ENCODE measurements around the gene DYNLT4.

The DYNLT4 gene

GRCh38 chr1:44810101-44810761 is 3.1 kb upstream of the DYNLT4 start:
- FAIRE-seq, result peak; percentile 89
- TF ChIP-seq POLR2A (IDR thresholded peaks at IDR 0.05; ENCODE audit: low read depth, low read length), result no peak
- TF ChIP-seq TAF1 (IDR thresholded peaks at IDR 0.05; ENCODE audit: low read depth, low read length), result no peak
- peak; percentile 86 for TF ChIP-seq SPI1 (IDR thresholded peaks at IDR 0.05; ENCODE audit: low read depth, low read length)
- TF ChIP-seq POLR2AphosphoS5 (IDR thresholded peaks at IDR 0.05; ENCODE audit: low read depth, low read length), result no peak
- TF ChIP-seq POU2F2 (IDR thresholded peaks at IDR 0.05; ENCODE audit: low read depth, low read length), result peak; percentile 14; the same call in 1 of the 2 replicates

DNA sequence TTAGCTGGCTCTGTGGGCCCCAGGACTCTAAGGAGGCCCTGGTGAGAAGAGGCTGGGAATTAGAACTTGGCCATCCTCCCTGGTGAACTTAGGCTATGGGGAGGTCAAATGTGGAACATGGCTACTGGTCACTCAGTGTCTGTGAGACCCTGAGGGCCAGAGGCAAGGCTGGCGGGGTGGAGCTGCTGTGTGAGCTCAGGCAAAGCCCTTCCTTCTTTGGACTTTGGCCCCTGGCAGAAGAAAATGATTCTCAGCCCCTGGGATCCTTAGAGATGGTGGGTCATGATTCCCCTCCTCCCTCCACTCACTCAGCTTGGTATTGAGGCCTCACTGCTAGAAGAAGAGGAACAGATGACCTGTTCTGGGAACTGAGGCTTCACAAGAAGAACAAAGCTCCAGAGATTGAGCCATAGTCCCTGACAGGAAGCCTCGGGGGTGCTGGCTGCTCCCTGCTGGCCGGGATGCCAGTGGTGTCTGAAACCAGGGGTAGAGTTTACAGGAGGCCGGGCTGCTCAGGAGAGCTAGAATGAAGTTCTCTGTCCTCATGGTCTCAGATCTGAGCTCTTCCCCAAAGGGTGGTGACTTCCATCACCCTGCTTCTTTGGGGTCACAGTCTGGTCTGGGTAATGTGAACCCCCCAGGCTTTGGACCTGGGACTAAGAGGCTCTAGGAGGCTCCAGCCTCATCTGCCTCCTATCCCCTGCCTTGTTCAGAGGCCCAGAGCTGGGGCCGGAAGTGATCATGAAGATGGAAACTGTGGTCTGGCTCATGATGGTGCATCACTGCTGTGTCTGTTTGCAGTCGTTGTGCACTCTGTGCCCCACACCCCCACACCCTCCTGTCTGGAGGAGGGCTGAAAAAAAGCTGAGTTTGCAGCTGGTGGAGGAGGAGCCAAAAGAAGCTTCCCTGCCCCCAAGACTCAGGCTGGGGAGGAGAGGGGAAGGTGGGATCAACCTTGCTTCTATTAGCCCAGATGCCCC is 2.1 kb upstream of the DYNLT4 start:
- FAIRE-seq (peak; percentile 96), DNase-seq (ENCODE audit: insufficient read length, low spot score) (peak; percentile 73)
- TF ChIP-seq POLR2AphosphoS5 (IDR thresholded peaks at IDR 0.05; ENCODE audit: low read depth, low read length), result peak; percentile 75; the same call in 1 of the 2 replicates
- peak; percentile 66; the same call in 1 of the 2 replicates for TF ChIP-seq TAF1 (IDR thresholded peaks at IDR 0.05; ENCODE audit: low read depth, low read length)
- TF ChIP-seq POU2F2 (IDR thresholded peaks at IDR 0.05; ENCODE audit: low read depth, low read length), result peak; percentile 39; the same call in 1 of the 2 replicates
- no peak for TF ChIP-seq PAX5 (IDR thresholded peaks at IDR 0.05; ENCODE audit: insufficient read depth, low read length, severe bottlenecking)
- peak; percentile 29 for TF ChIP-seq SPI1 (IDR thresholded peaks at IDR 0.05; ENCODE audit: low read depth, low read length)
- TF ChIP-seq POLR2A (IDR thresholded peaks at IDR 0.05; ENCODE audit: low read depth, low read length), result peak; percentile 79

More at GRCh38 chr1:44810101-44810761, 3.1 kb upstream of the DYNLT4 start:
- no peak for DNase-seq (ENCODE audit: insufficient read length, low spot score)

DNA sequence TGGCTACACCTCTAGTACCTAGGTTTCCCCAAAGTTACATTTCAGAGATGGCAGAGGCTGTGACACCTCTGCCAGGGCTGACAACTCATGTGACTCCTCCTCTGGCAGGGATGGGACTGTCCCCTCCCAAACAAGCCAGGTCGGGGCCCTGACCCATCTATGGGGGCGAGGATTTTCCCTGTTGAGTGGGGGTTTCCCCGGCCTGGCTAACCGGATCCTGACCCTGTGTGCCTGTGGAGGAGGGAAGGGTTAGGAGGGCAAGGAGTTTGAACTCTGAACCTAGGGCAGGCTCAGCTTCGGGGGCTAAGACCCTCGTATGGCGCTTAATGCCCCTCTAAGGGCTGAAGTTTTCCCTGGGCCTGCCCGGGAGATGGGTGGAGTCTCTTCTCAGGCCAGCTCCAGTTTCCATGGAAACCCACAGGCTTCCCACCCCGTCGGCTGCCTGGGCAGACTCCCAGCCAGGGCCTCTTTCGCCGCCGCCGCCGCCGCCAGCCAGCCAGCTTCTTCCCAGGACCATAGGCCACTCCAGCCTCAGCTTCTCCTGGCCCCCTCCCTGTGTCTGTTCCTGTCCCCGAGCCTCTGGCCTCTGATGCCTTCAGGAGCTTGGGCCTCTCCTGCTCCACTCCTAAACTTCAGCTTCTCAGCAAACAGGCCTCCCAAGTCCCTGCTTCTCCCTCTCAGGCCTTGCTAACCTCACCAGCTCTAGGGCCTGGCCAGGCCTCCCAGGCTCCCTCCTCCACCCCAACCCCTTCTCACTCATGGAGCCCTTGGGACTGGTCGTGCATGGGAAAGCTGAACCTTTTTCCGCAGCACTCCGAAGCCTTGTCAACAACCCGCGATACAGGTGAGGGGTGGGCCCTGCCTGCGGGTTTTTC is 1.1 kb upstream of the DYNLT4 start, which contains the start of gene BTBD19:
TSS of gene BTBD19 (plus strand) at position 461 of the 875 bp plus-strand sequence. CDS start at position 759, 298 bp downstream.
- TF ChIP-seq TAF1 (IDR thresholded peaks at IDR 0.05; ENCODE audit: low read depth, low read length) (0 out of 2 replicates have a peak, but pooled peaks have one; percentile 31), SPI1 (IDR thresholded peaks at IDR 0.05; ENCODE audit: low read depth, low read length) (no peak), POU2F2 (IDR thresholded peaks at IDR 0.05; ENCODE audit: low read depth, low read length) (peak; percentile 74), POLR2AphosphoS5 (IDR thresholded peaks at IDR 0.05; ENCODE audit: low read depth, low read length) (peak; percentile 0; the same call in 1 of the 2 replicates), PAX5 (IDR thresholded peaks at IDR 0.05; ENCODE audit: insufficient read depth, low read length, severe bottlenecking) (no peak), POLR2A (IDR thresholded peaks at IDR 0.05; ENCODE audit: low read depth, low read length) (no peak)
- DNase-seq (ENCODE audit: insufficient read length, low spot score) (no peak), FAIRE-seq (no peak)

DNA sequence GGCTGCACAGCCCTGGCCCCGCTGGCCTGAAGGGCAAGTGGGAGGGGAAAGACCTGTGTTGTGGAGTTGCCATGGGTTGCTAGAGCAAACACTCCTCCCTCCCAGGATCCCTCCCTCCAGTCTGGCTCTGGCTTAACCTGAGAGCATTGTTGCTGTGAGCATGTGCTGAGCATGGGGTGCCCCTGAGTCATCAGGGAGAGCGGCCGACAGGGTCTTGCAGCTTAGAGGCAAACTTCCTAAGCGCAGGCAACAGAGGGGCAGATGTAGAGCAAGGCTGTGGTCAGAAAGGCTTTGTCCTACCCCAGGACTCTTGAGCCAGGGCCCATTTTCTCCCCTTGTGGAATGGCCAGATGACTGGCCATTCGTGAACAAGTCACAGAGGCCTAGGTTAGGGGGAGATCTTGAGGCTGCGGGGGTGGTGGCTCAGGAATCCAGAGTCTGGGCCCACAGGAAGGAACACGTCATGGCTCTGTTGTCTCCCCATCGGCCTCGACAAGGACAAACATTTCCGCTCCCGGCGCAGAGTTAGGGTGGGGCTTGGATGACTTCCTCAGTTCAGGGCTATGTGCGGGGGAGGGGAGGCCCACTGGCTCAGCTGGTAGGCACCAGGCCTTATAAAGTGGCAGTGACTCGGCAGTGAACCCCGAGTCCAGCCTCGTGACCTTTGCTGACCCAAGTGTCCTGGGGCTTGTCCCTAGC is 362 bp upstream of the DYNLT4 start:
- TF ChIP-seq POLR2AphosphoS5 (IDR thresholded peaks at IDR 0.05; ENCODE audit: low read depth, low read length) (peak; percentile 76), POLR2A (IDR thresholded peaks at IDR 0.05; ENCODE audit: low read depth, low read length) (peak; percentile 67; the same call in 1 of the 2 replicates), SPI1 (IDR thresholded peaks at IDR 0.05; ENCODE audit: low read depth, low read length) (peak; percentile 58), PAX5 (IDR thresholded peaks at IDR 0.05; ENCODE audit: insufficient read depth, low read length, severe bottlenecking) (no peak), TAF1 (IDR thresholded peaks at IDR 0.05; ENCODE audit: low read depth, low read length) (no peak), POU2F2 (IDR thresholded peaks at IDR 0.05; ENCODE audit: low read depth, low read length) (no peak)

GRCh38 chr1:44806025-44806703 is 987 bp downstream of the DYNLT4 start:
- DNase-seq (ENCODE audit: insufficient read length, low spot score) (no peak), FAIRE-seq (no peak)
- TF ChIP-seq POLR2AphosphoS5 (IDR thresholded peaks at IDR 0.05; ENCODE audit: low read depth, low read length), result no peak
- no peak for TF ChIP-seq POU2F2 (IDR thresholded peaks at IDR 0.05; ENCODE audit: low read depth, low read length)
- no peak for TF ChIP-seq POLR2A (IDR thresholded peaks at IDR 0.05; ENCODE audit: low read depth, low read length)
- TF ChIP-seq SPI1 (IDR thresholded peaks at IDR 0.05; ENCODE audit: low read depth, low read length), result no peak
- no peak for TF ChIP-seq PAX5 (IDR thresholded peaks at IDR 0.05; ENCODE audit: insufficient read depth, low read length, severe bottlenecking)
- TF ChIP-seq TAF1 (IDR thresholded peaks at IDR 0.05; ENCODE audit: low read depth, low read length), result no peak

More for the DNA sequence above, 362 bp upstream of the DYNLT4 start:
- FAIRE-seq, result peak; percentile 91
- no peak for DNase-seq (ENCODE audit: insufficient read length, low spot score)

- no peak for TF ChIP-seq TAF1 (IDR thresholded peaks at IDR 0.05; ENCODE audit: low read depth, low read length)
- TF ChIP-seq SPI1 (IDR thresholded peaks at IDR 0.05; ENCODE audit: low read depth, low read length), result no peak
- 0 out of 2 replicates have a peak, but pooled peaks have one; percentile 33 for TF ChIP-seq POLR2A (IDR thresholded peaks at IDR 0.05; ENCODE audit: low read depth, low read length)
- FAIRE-seq (no peak), DNase-seq (ENCODE audit: insufficient read length, low spot score) (no peak)
Measured at GRCh38 chr1:44805311-44806024, 1.7 kb downstream of the DYNLT4 start.
